ENCODE measurements around the gene WDR74. TPM values are rescaled to one million over a fixed set of nuclear protein-coding genes. Genes with fewer than 3 reads are reported as not detected.

Gene WDR74
- total RNA-seq, 1 donor from 2014 or later: 42.1 TPM

GRCh38 chr11:62880803-62881578 is 41.6 kb upstream of the WDR74 start, which contains the start of gene SLC3A2:
TSS of gene SLC3A2 (plus strand) at chr11:62880896. CDS start at chr11:62881024, 128 bp downstream.
- H3K4me3 Mint-ChIP-seq (ENCODE audit: unreplicated experiment): peak within 1 kb of the TSS; percentile 100
- DNase-seq (ENCODE audit: extremely low spot score, unreplicated experiment): peak; percentile 91
- peak; percentile 67 for TF ChIP-seq CTCF (IDR thresholded peaks at IDR 0.05)
- peaks cover 37% of the 10 kb centered on the region for H3K36me3 Mint-ChIP-seq (ENCODE audit: unreplicated experiment)
- H3K4me1 Mint-ChIP-seq (ENCODE audit: unreplicated experiment): peaks cover 45% of the 10 kb centered on the region
- H3K27me3 Mint-ChIP-seq (ENCODE audit: unreplicated experiment): no peaks in the 10 kb centered on the region
- peak within 1 kb of the TSS; percentile 100 for H3K27ac Mint-ChIP-seq (ENCODE audit: unreplicated experiment)
- no peaks in the 10 kb centered on the region for H3K9me3 Mint-ChIP-seq (ENCODE audit: unreplicated experiment)

GRCh38 chr11:62880231-62880802 is 40.9 kb upstream of the WDR74 start:
- peak overlapping the region; percentile 100 for H3K4me3 Mint-ChIP-seq (ENCODE audit: unreplicated experiment)
- H3K9me3 Mint-ChIP-seq (ENCODE audit: unreplicated experiment): no peaks in the 10 kb centered on the region
- no peak for TF ChIP-seq CTCF (IDR thresholded peaks at IDR 0.05)
- peaks cover 31% of the 10 kb centered on the region for H3K36me3 Mint-ChIP-seq (ENCODE audit: unreplicated experiment)
- no peak for DNase-seq (ENCODE audit: extremely low spot score, unreplicated experiment)
- no peaks in the 10 kb centered on the region for H3K27me3 Mint-ChIP-seq (ENCODE audit: unreplicated experiment)
- H3K4me1 Mint-ChIP-seq (ENCODE audit: unreplicated experiment): peaks cover 40% of the 10 kb centered on the region
- peak overlapping the region; percentile 100 for H3K27ac Mint-ChIP-seq (ENCODE audit: unreplicated experiment)

DNA sequence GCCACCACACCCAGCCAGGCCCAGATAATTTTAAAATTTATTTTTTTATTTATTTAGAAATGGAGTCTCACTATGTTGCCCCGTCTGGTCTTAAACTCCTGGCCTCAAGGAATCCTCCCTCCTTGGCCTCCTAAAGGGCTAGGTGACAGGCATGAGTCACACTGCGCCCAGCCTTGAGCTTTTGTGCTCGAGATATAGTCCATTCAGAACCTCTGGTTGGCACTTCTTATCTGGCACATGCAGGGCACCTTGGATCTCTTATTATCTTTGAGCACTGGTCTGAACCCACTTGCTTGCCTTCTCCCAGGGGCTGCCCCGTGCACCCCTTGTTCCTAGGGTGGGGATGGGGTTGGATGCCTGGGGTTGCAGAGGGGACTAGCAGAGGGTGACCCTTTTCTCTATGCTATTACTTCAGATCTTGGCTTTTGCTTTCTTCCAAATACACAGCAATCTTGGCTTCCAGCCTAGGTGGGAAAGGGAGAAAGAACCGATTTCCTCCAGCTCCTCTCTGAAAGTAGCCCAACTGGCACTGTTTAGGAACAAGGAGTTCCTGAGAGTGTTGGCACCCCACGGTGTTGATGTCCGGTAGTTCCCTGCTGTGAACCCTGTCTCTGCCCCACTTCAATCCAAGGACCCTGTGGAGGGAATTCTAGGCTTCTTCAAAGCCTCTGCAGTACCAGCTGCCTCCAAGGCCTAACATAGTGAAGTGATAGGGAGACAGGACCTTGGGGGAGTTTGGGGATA is 40.0 kb upstream of the WDR74 start:
- TF ChIP-seq CTCF (IDR thresholded peaks at IDR 0.05): no peak
- peaks cover 28% of the 10 kb centered on the region for H3K36me3 Mint-ChIP-seq (ENCODE audit: unreplicated experiment)
- H3K4me3 Mint-ChIP-seq (ENCODE audit: unreplicated experiment): peak overlapping the region; percentile 100
- no peak for DNase-seq (ENCODE audit: extremely low spot score, unreplicated experiment)
- H3K27me3 Mint-ChIP-seq (ENCODE audit: unreplicated experiment): no peaks in the 10 kb centered on the region
- H3K9me3 Mint-ChIP-seq (ENCODE audit: unreplicated experiment): no peaks in the 10 kb centered on the region
- peak overlapping the region; percentile 100 for H3K27ac Mint-ChIP-seq (ENCODE audit: unreplicated experiment)
- H3K4me1 Mint-ChIP-seq (ENCODE audit: unreplicated experiment): peaks cover 34% of the 10 kb centered on the region

DNA sequence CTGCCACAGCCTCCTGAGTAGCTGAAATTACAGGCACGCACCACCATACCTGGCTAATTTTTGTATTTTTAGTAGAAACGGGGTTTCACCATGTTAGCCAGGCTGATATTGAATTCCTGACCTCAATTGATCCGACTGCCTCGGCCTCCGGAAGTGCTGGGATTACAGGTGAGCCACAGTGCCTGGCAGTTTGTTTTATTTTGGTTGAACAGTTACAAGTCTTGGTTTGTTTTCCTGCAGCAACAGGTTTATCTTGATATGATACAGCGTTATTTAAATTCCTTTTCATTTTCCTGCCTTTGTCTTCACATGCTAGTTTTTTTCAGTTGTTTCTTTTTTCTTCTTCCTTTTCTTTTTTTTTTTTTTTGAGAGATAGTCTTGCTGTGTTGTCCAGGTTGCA is 37.3 kb upstream of the WDR74 start:
- Mint-ChIP-seq H3K9me3 (ENCODE audit: unreplicated experiment) (no peaks in the 10 kb centered on the region), H3K4me3 (ENCODE audit: unreplicated experiment) (no peak overlapping the region), H3K36me3 (ENCODE audit: unreplicated experiment) (peaks cover 2% of the 10 kb centered on the region)

More for the DNA sequence above, 37.3 kb upstream of the WDR74 start:
- peaks cover 14% of the 10 kb centered on the region for H3K4me1 Mint-ChIP-seq (ENCODE audit: unreplicated experiment)
- no peak for DNase-seq (ENCODE audit: extremely low spot score, unreplicated experiment)
- H3K27ac Mint-ChIP-seq (ENCODE audit: unreplicated experiment): peak overlapping the region; percentile 39
- no peak for TF ChIP-seq CTCF (IDR thresholded peaks at IDR 0.05)
- no peaks in the 10 kb centered on the region for H3K27me3 Mint-ChIP-seq (ENCODE audit: unreplicated experiment)

Data from osteocyte (in vitro differentiated cells).